Esophagus muscularis mucosa (tissue), 4 donors: ENCODE results near the gene CEP250. TPM values are rescaled to one million over a fixed set of nuclear protein-coding genes. Genes with fewer than 3 reads are reported as not detected.
A peak's percentile ranks its signal among the peaks of the same experiment; 100 is the strongest.

Experiments used
- DNase-seq: peaks from one replicate; pipeline ENCODE4 v3.0.0-alpha.2; 2017; ENCODE audit errors: extremely low spot score
- H3K27ac ChIP-seq, 4 donors: fragments of 200-600 bp; sonication (generic); replicated peaks in 1 of 4; 1 replicate in 3 of 4; 2 replicates in 1 of 4; pipeline ENCODE4 v1.5.1; 2016 to 2019; ENCODE audit warnings: mild to moderate bottlenecking in 1 of 4
- H3K27me3 ChIP-seq, 4 donors: fragments of 200-600 bp; sonication (generic); one replicate each; pipeline versions ENCODE4 v1.5.1 to v1.6.0; 2016 to 2019
- H3K36me3 ChIP-seq, 4 donors: fragments of 200-600 bp; sonication (generic); one replicate each; pipeline ENCODE4 v1.5.1; 2016 to 2019
- H3K4me1 ChIP-seq, 4 donors: fragments of 200-600 bp; sonication (generic); one replicate each; pipeline ENCODE4 v1.5.1; 2016 to 2019
- H3K4me3 ChIP-seq, 4 donors: fragments of 200-600 bp; sonication (generic); 1 replicate in 2 of 4; 2 replicates in 2 of 4; pipeline ENCODE4 v1.5.1; 2016 to 2019; ENCODE audit warnings: mild to moderate bottlenecking in 4 of 4, moderate library complexity in 1 of 4
- H3K9me3 ChIP-seq, 4 donors: fragments of 200-600 bp; sonication (generic); 1 replicate in 3 of 4; 2 replicates in 1 of 4; pipeline ENCODE4 v1.5.1; 2016 to 2019
- CTCF ChIP-seq, 3 experiments: fragments of 200-600 bp in 2 of 3; fragments of 450-650 bp in 1 of 3; sonication (generic) in 2 of 3; IDR thresholded peaks; one replicate each; pipeline ENCODE4 v1.5.1; 2017 to 2019; ENCODE audit warnings: antibody characterized with exemption in 3 of 3, mild to moderate bottlenecking in 2 of 3, moderate library complexity in 1 of 3
- EP300 ChIP-seq: sonication (generic); formaldehyde crosslinking; IDR thresholded peaks from one replicate; pipeline ENCODE4 v1.6.1; 2017; ENCODE audit warnings: antibody characterized with exemption
- POLR2A ChIP-seq: fragments of 450-650 bp; IDR thresholded peaks from one replicate; pipeline ENCODE4 v1.6.1; 2017; ENCODE audit warnings: antibody characterized with exemption, moderate library complexity, mild to moderate bottlenecking, low read depth
- POLR2AphosphoS5 ChIP-seq, 2 donors: sonication (generic); formaldehyde crosslinking; IDR thresholded peaks; one replicate each; pipeline ENCODE4 v1.6.1; 2017; ENCODE audit warnings: antibody characterized with exemption in 2 of 2
- WGBS: methylation state at CpG from one replicate; pipeline ENCODE4 v1.1.5; 2018; 5-methylcytosine and 5-hydroxymethylcytosine counted together
- intact Hi-C: fragments of 100-400 bp; cut with DNase I; formaldehyde crosslinking; loops from one replicate; pipeline ENCODE4 v1.15.1; 2023
- total RNA-seq, 4 donors: library from RNA; depleted of rRNA; stranded (reverse); fragments of >200 nt; gene quantifications; one replicate each; pipeline versions ENCODE4 v1.1.0 to v1.2.1, GENCODE V29; 2016

CEP250 gene
- total RNA-seq, 4 donors from 2014 or later: 17.7 to 35.8 (median 23.7) TPM

GRCh38 chr20:35487479-35487878 lies 32.1 kb downstream of the CEP250 start:
- Histone ChIP-seq H3K36me3 (peaks cover 7 to 84% (median 63%) of the 10 kb centered on the region in 4 donors), H3K27me3 (no peaks in the 10 kb centered on the region), H3K4me1 (no peaks in the 10 kb centered on the region), H3K4me3 (no peak overlapping the region), H3K27ac (no peak overlapping the region), H3K9me3 (no peaks in the 10 kb centered on the region)
- DNase-seq: no peak
- WGBS: 95% methylated on average over 4 of the region's 4 CpGs
- intact Hi-C loops: no loop called here
- TF ChIP-seq POLR2A (no peak), EP300 (no peak), POLR2AphosphoS5 (IDR thresholded peaks at IDR 0.05) (no peak), CTCF (IDR thresholded peaks at IDR 0.05) (no peak)

GRCh38 chr20:35489717-35490116 lies 34.3 kb downstream of the CEP250 start:
- Histone ChIP-seq H3K36me3 (peaks cover 22 to 87% (median 68%) of the 10 kb centered on the region in 4 donors), H3K4me1 (no peaks in the 10 kb centered on the region), H3K27ac (no peak overlapping the region), H3K4me3 (no peak overlapping the region), H3K27me3 (no peaks in the 10 kb centered on the region), H3K9me3 (no peaks in the 10 kb centered on the region)
- 95% methylated on average over 5 of the region's 5 CpGs for WGBS
- DNase-seq: no peak
- intact Hi-C loops: no loop called here
- TF ChIP-seq POLR2AphosphoS5 (IDR thresholded peaks at IDR 0.05): no peak
- no peak for TF ChIP-seq EP300
- TF ChIP-seq CTCF (IDR thresholded peaks at IDR 0.05): no peak
- no peak for TF ChIP-seq POLR2A

DNA sequence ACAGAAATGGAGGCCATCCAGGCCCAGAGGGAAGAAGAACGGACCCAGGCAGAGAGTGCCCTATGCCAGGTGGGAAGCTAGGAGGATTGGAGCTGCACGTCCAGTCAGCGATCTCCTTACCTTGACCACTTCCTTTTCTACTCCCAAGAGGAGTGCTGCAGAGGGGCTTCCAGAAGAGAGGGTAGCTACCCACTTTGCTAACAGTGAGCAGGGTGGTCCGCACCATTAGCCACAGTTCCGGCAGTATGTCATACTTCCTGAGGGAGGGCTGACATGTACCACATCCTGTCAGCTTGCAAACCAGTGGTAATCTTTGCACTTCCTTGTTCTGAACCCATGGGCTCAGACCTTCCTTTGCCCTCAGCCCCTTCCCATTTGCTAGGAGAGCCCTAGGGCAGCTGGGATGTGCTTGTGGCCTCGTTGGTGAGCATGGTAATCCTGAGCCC lies 35.4 kb downstream of the CEP250 start:
- no peak overlapping the region for H3K27ac ChIP-seq
- no peaks in the 10 kb centered on the region for H3K9me3 ChIP-seq
- intact Hi-C loops: no loop called here
- peaks cover 23 to 95% (median 75%) of the 10 kb centered on the region in 4 donors for H3K36me3 ChIP-seq
- DNase-seq: no peak
- WGBS: 84% methylated on average over 6 of the region's 6 CpGs
- H3K4me3 ChIP-seq: peak overlapping the region in 3 of 4 donors; percentile 36 to 49 (median 37)
- no peaks in the 10 kb centered on the region for H3K4me1 ChIP-seq
- TF ChIP-seq EP300 (no peak), POLR2AphosphoS5 (IDR thresholded peaks at IDR 0.05) (peak in 1 of 2 donors; percentile 12)
- H3K27me3 ChIP-seq: no peaks in the 10 kb centered on the region

DNA sequence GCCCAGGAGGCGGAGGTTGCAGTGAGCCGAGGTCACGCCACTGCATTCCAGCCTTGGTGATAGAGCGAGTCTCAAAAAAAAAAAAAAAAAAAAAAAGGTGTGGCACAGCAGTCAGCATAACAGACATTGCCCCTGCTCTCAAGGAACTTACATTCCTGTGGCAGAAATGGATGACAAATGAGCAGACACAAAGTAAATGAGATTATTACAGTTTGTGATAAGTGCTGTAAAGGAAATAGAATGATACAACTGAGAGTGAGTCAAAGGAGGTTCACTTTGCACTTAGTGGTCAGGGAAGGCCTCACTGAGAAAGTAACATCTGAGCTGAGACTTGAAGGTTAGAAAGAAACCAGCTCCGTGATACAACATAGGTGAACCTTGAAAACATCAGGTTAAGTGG lies 36.4 kb downstream of the CEP250 start:
- Histone ChIP-seq H3K4me3 (no peak overlapping the region), H3K27ac (no peak overlapping the region), H3K27me3 (no peaks in the 10 kb centered on the region), H3K36me3 (peaks cover 26 to 95% (median 76%) of the 10 kb centered on the region in 4 donors), H3K9me3 (no peaks in the 10 kb centered on the region), H3K4me1 (peaks cover 0 to 6% (median 5%) of the 10 kb centered on the region in 4 donors)
- intact Hi-C loops: no loop called here
- DNase-seq: no peak
- WGBS: 91% methylated on average over 5 of the region's 5 CpGs
- TF ChIP-seq POLR2AphosphoS5 (IDR thresholded peaks at IDR 0.05): no peak
- no peak for TF ChIP-seq EP300
- TF ChIP-seq CTCF (IDR thresholded peaks at IDR 0.05): no peak
- TF ChIP-seq POLR2A: no peak

DNA sequence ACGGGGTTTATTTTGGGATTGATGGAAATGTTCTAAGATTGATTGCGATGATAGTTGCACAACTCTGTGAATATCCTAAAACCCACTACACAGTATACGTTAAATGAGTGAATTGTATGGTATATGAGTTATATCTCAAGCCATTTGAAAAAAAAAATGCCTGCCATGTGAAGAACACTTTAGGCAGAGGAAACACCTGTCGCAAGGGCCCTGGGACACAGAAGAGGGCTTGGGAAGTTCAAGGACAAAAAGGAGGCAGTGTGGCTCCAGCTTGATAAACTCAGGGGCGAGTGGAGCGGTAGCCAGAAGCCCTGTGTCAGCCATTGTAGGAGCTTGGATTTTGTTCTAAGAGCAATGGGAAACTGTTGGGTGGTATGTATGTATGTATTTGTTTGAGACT lies 37.0 kb downstream of the CEP250 start:
- H3K36me3 ChIP-seq: peaks cover 24 to 95% (median 76%) of the 10 kb centered on the region in 4 donors
- no peak overlapping the region for H3K4me3 ChIP-seq
- no peaks in the 10 kb centered on the region for H3K27me3 ChIP-seq
- TF ChIP-seq POLR2AphosphoS5 (IDR thresholded peaks at IDR 0.05): no peak
- TF ChIP-seq EP300: no peak
- no peak for TF ChIP-seq POLR2A
- no peak for TF ChIP-seq CTCF (IDR thresholded peaks at IDR 0.05)
- DNase-seq: no peak
- peaks cover under 1 to 12% (median 10%) of the 10 kb centered on the region in 4 donors for H3K4me1 ChIP-seq
- WGBS: 92% methylated on average over 6 of the region's 6 CpGs
- no peaks in the 10 kb centered on the region for H3K9me3 ChIP-seq
- intact Hi-C loops: no loop called here
- no peak overlapping the region for H3K27ac ChIP-seq
